CD4-positive, alpha-beta T cell treated with Interferon gamma for 1 hour (primary cell): Measurements from ENCODE around the gene BTBD16.

ENCODE experiments used
- DNase-seq: peaks from one replicate; pipeline ENCODE4 v3.0.0-alpha.2; 2020

The BTBD16 gene

GRCh38 chr10:122276611-122277208 is 5.6 kb downstream of the BTBD16 start:
- DNase-seq: no peak

- no peak for DNase-seq
Measured at GRCh38 chr10:122277526-122278136, 6.5 kb downstream of the BTBD16 start.

GRCh38 chr10:122279725-122280141 is 8.6 kb downstream of the BTBD16 start:
- no peak for DNase-seq

- DNase-seq: no peak
Measured at GRCh38 chr10:122280156-122280555, 9.1 kb downstream of the BTBD16 start.

- DNase-seq: no peak
Measured at GRCh38 chr10:122281018-122281626, 10.0 kb downstream of the BTBD16 start.

GRCh38 chr10:122281751-122282150 is 10.7 kb downstream of the BTBD16 start:
- DNase-seq: no peak

- no peak for DNase-seq
Measured at GRCh38 chr10:122282253-122282671, 11.2 kb downstream of the BTBD16 start.

GRCh38 chr10:122282909-122283308 is 11.8 kb downstream of the BTBD16 start:
- DNase-seq: no peak

- DNase-seq: no peak
Measured at GRCh38 chr10:122285506-122286444, 14.7 kb downstream of the BTBD16 start.

- no peak for DNase-seq
Measured at GRCh38 chr10:122286867-122287266, 15.8 kb downstream of the BTBD16 start.

- DNase-seq: no peak
Measured at GRCh38 chr10:122287570-122287969, 16.5 kb downstream of the BTBD16 start.

- DNase-seq: no peak
Measured at GRCh38 chr10:122288262-122288661, 17.2 kb downstream of the BTBD16 start.

- no peak for DNase-seq
Measured at GRCh38 chr10:122288917-122289316, 17.8 kb downstream of the BTBD16 start.

GRCh38 chr10:122290334-122290733 is 19.2 kb downstream of the BTBD16 start:
- DNase-seq: no peak

GRCh38 chr10:122290833-122291532 is 19.9 kb downstream of the BTBD16 start:
- no peak for DNase-seq

GRCh38 chr10:122291739-122292138 is 20.6 kb downstream of the BTBD16 start:
- DNase-seq: no peak

GRCh38 chr10:122292376-122292775 is 21.3 kb downstream of the BTBD16 start:
- no peak for DNase-seq

GRCh38 chr10:122293156-122293960 is 22.3 kb downstream of the BTBD16 start:
- no peak for DNase-seq

GRCh38 chr10:122293961-122294380 is 22.9 kb downstream of the BTBD16 start:
- no peak for DNase-seq

- no peak for DNase-seq
Measured at GRCh38 chr10:122294511-122295450, 23.7 kb downstream of the BTBD16 start.

- DNase-seq: no peak
Measured at GRCh38 chr10:122295451-122295809, 24.3 kb downstream of the BTBD16 start.
